Astrocyte (in vitro differentiated cells and primary cell): ENCODE results near the gene DAPK3. TPM values are rescaled to one million over a fixed set of nuclear protein-coding genes. Genes with fewer than 3 reads are reported as not detected.
A peak's percentile ranks its signal among the peaks of the same experiment; 100 is the strongest.

Experiments used
- DNase-seq: peaks from one replicate; pipeline ENCODE4 v3.0.0-alpha.2; 2010; ENCODE audit warnings: low read depth
- FAIRE-seq: peaks from 2 replicates; lab custom pipeline; 2011; peaks lifted over from hg19 to GRCh38; lab: Jason Lieb, UNC
- H2AFZ ChIP-seq: 2 replicates; pipeline ENCODE4 v1.6.0; 2012; ENCODE audit warnings: low read depth, low read length, inconsistent platforms
- H3K27ac ChIP-seq: 2 replicates; pipeline ENCODE4 v1.5.1; 2011; ENCODE audit warnings: low read depth, low read length, inconsistent platforms
- H3K27me3 ChIP-seq: 2 replicates; pipeline ENCODE4 v1.6.0; 2011; ENCODE audit warnings: low read length, inconsistent platforms; ENCODE audit not compliant: insufficient read depth
- H3K36me3 ChIP-seq: 2 replicates; pipeline ENCODE4 v1.5.1; 2011; ENCODE audit warnings: low read length, inconsistent platforms; ENCODE audit not compliant: insufficient read depth
- H3K4me1 ChIP-seq: 2 replicates; pipeline ENCODE4 v1.5.1; 2011; ENCODE audit warnings: low read length, inconsistent platforms; ENCODE audit not compliant: insufficient read depth
- H3K4me2 ChIP-seq: 2 replicates; pipeline ENCODE4 v1.6.0; 2012; ENCODE audit warnings: low read length, inconsistent platforms
- H3K4me3 ChIP-seq: 2 replicates; pipeline ENCODE4 v1.5.1; 2011; ENCODE audit warnings: low read depth, mild to moderate bottlenecking, low read length, inconsistent platforms; ENCODE audit not compliant: insufficient read depth
- H3K79me2 ChIP-seq: 2 replicates; pipeline ENCODE4 v1.6.0; 2012; ENCODE audit warnings: mild to moderate bottlenecking, low read length, inconsistent platforms; ENCODE audit not compliant: insufficient read depth
- H3K9ac ChIP-seq: 2 replicates; pipeline ENCODE4 v1.6.0; 2012; ENCODE audit warnings: mild to moderate bottlenecking, low read length, inconsistent platforms
- H3K9me3 ChIP-seq: 2 replicates; pipeline ENCODE4 v1.5.1; 2012; ENCODE audit warnings: low read depth, mild to moderate bottlenecking, low read length, inconsistent platforms; ENCODE audit not compliant: insufficient read depth
- H4K20me1 ChIP-seq: 2 replicates; pipeline ENCODE4 v1.6.0; 2012; ENCODE audit warnings: low read length, inconsistent platforms; ENCODE audit not compliant: insufficient read depth
- H3K27ac Mint-ChIP-seq: one replicate; pipeline ENCODE4 v1.8.0; 2021; ENCODE audit warnings: mild to moderate bottlenecking, mixed read lengths; ENCODE audit not compliant: unreplicated experiment
- H3K27me3 Mint-ChIP-seq: one replicate; pipeline ENCODE4 v1.8.0; 2021; ENCODE audit warnings: low read depth, mixed read lengths; ENCODE audit not compliant: unreplicated experiment
- H3K36me3 Mint-ChIP-seq: one replicate; pipeline ENCODE4 v1.8.0; 2021; ENCODE audit warnings: low read depth, mixed read lengths; ENCODE audit not compliant: unreplicated experiment
- H3K4me1 Mint-ChIP-seq: one replicate; pipeline ENCODE4 v1.8.0; 2021; ENCODE audit warnings: low read depth, mixed read lengths; ENCODE audit not compliant: unreplicated experiment
- H3K4me3 Mint-ChIP-seq: one replicate; pipeline ENCODE4 v1.8.0; 2021; ENCODE audit warnings: mild to moderate bottlenecking, moderate library complexity, mixed read lengths; ENCODE audit not compliant: unreplicated experiment
- H3K9me3 Mint-ChIP-seq: one replicate; pipeline ENCODE4 v1.8.0; 2021; ENCODE audit warnings: mild to moderate bottlenecking, mixed read lengths; ENCODE audit not compliant: unreplicated experiment
- EZH2 ChIP-seq: IDR thresholded peaks from 2 replicates; pipeline ENCODE4 v1.6.1; 2012; ENCODE audit warnings: mild to moderate bottlenecking, low read length, inconsistent platforms; ENCODE audit not compliant: insufficient read depth
- total RNA-seq: library from RNA; stranded (reverse); gene quantifications from 2 replicates; pipeline ENCODE4 v1.2.1, GENCODE V29; 2021
- TF ChIP-seq, protein P1 (sequence below): IDR thresholded peaks from 2 replicates; pipeline ENCODE4 v1.5.1; 2011; ENCODE audit warnings: low read depth, mild to moderate bottlenecking, inconsistent platforms, low read length, moderate library complexity; ENCODE audit not compliant: insufficient read depth

DAPK3 gene
- total RNA-seq, 1 donor from 2014 or later: 264 TPM

GRCh38 chr19:3966051-3967017 is 4.6 kb downstream of the DAPK3 start:
- no peaks in the 10 kb centered on the region for H3K27me3 Mint-ChIP-seq
- peak overlapping the region; percentile 42 for H3K4me2 ChIP-seq
- H3K4me3 Mint-ChIP-seq: peak overlapping the region; percentile 70
- peaks cover 72% of the 10 kb centered on the region for H3K79me2 ChIP-seq
- peaks cover 18% of the 10 kb centered on the region for H3K36me3 Mint-ChIP-seq
- no peak overlapping the region for H3K27ac ChIP-seq
- no peaks in the 10 kb centered on the region for H3K9me3 ChIP-seq
- H3K4me1 ChIP-seq: peaks cover 29% of the 10 kb centered on the region
- H4K20me1 ChIP-seq: peaks cover 88% of the 10 kb centered on the region
- H3K27ac Mint-ChIP-seq: peak overlapping the region; percentile 90
- H3K9me3 Mint-ChIP-seq: no peaks in the 10 kb centered on the region
- no peak for TF ChIP-seq EZH2
- TF ChIP-seq, protein P1, sequence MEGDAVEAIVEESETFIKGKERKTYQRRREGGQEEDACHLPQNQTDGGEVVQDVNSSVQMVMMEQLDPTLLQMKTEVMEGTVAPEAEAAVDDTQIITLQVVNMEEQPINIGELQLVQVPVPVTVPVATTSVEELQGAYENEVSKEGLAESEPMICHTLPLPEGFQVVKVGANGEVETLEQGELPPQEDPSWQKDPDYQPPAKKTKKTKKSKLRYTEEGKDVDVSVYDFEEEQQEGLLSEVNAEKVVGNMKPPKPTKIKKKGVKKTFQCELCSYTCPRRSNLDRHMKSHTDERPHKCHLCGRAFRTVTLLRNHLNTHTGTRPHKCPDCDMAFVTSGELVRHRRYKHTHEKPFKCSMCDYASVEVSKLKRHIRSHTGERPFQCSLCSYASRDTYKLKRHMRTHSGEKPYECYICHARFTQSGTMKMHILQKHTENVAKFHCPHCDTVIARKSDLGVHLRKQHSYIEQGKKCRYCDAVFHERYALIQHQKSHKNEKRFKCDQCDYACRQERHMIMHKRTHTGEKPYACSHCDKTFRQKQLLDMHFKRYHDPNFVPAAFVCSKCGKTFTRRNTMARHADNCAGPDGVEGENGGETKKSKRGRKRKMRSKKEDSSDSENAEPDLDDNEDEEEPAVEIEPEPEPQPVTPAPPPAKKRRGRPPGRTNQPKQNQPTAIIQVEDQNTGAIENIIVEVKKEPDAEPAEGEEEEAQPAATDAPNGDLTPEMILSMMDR: no peak
- H3K27me3 ChIP-seq: no peaks in the 10 kb centered on the region
- no peak for DNase-seq
- peak overlapping the region; percentile 16 for H3K9ac ChIP-seq
- H3K4me3 ChIP-seq: no peak overlapping the region
- peaks cover 34% of the 10 kb centered on the region for H3K36me3 ChIP-seq
- no peak overlapping the region for H2AFZ ChIP-seq
- peaks cover 33% of the 10 kb centered on the region for H3K4me1 Mint-ChIP-seq
- no peak for FAIRE-seq

DNA sequence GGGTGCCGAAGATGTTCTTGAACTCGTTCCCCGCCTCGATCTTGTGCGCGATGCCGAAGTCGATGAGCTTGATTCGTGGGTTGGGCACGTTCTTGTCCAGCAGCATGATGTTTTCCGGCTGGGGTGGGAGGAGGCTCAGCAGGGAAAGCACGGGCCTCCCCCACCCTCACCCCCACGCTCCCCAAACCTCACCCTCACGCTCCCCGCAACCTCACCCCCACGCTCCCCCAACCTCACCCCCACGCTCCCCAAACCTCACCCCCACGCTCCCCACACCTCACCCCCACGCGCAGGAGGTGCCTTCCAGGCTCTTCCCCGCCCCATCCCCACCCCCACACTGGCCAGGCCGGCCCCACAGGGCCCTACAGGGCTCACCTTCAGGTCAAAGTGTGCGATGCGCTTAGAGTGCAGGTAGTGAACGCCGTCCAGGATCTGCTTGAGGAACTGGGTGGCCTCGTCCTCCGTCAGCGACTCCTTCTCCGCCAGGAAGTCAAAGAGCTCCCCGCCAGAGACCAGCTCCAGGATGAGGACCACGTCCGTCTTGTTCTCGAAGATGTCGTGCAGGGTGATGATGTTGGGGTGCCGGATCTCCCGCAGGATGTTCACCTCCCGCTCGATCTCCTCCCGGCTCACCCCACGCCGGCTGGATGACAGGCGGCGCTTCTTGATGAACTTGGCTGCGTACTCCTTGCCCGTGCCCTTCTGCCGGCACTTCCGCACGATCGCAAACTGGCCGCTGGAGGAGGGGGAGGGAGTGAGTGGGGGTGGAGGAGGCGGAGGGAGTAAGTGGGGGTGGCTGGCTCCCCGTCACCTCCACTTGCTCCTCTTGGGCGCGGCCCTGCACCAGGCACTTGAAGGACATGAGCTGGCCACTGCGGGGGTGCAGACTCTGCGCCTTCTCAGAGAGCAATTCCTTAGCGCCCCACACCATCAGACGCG is 6.4 kb downstream of the DAPK3 start:
- no peak overlapping the region for H3K27ac ChIP-seq
- peaks cover 74% of the 10 kb centered on the region for H3K79me2 ChIP-seq
- no peak overlapping the region for H3K27ac Mint-ChIP-seq
- H3K27me3 ChIP-seq: no peaks in the 10 kb centered on the region
- FAIRE-seq (no peak), DNase-seq (no peak)
- H3K27me3 Mint-ChIP-seq: no peaks in the 10 kb centered on the region
- peaks cover 94% of the 10 kb centered on the region for H4K20me1 ChIP-seq
- peaks cover 33% of the 10 kb centered on the region for H3K4me1 Mint-ChIP-seq
- H3K4me3 Mint-ChIP-seq: no peak overlapping the region
- H3K36me3 Mint-ChIP-seq: peaks cover 17% of the 10 kb centered on the region
- no peak overlapping the region for H2AFZ ChIP-seq
- H3K36me3 ChIP-seq: peaks cover 41% of the 10 kb centered on the region
- H3K4me3 ChIP-seq: no peak overlapping the region
- H3K9me3 Mint-ChIP-seq: no peaks in the 10 kb centered on the region
- H3K9ac ChIP-seq: no peak overlapping the region
- no peaks in the 10 kb centered on the region for H3K9me3 ChIP-seq
- peaks cover 25% of the 10 kb centered on the region for H3K4me1 ChIP-seq
- no peak for TF ChIP-seq EZH2
- TF ChIP-seq, protein P1: no peak
- H3K4me2 ChIP-seq: no peak overlapping the region
